ENCODE measurements around the gene ALKBH6.

Gene ALKBH6

DNA sequence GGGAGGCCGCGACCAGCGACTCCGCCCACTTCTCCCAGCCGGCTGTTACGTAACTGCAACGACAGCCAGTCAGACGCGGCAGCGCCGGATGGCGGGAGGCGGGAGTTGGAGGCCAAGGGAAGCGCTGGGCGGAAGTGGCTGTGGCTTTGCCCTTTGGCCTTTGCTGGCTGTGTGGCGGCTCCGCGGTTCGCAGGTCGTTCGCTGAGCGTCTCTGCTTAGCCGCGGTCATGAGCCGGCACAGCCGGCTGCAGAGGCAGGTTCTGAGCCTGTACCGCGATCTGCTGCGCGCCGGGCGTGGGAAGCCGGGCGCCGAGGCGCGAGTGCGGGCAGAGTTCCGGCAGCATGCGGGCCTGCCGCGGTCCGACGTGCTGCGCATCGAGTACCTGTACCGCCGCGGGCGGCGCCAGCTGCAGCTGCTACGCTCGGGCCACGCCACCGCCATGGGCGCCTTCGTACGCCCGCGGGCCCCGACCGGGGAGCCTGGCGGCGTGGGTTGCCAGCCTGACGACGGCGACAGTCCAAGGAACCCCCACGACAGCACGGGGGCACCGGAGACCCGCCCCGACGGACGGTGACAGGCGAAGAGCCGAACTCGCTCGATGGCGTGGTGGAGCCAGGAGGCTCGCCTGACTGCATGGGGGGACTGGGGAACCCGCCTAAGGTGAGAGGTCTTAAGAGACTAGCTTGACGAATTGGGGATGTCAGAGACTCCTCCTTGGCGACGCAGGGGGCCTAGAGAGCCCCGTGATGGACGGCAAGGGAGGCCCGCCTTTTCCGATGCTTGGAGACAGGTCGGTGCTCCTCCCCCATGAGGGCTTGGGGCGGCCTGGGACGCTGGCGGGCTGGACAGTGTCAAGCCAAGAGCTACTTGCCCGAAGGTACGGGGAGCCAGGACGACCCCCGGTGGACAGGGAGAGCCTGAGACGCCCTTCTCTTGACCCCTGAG is 18.7 kb downstream of the ALKBH6 start, which contains the start of gene SDHAF1 (continued):
- peak; percentile 37; the same call in 1 of the 2 replicates for TF ChIP-seq ZNF394 (tag by site-specific recombination; IDR thresholded peaks at IDR 0.05; ENCODE audit: borderline replicate concordance)
- TF ChIP-seq, protein P1, sequence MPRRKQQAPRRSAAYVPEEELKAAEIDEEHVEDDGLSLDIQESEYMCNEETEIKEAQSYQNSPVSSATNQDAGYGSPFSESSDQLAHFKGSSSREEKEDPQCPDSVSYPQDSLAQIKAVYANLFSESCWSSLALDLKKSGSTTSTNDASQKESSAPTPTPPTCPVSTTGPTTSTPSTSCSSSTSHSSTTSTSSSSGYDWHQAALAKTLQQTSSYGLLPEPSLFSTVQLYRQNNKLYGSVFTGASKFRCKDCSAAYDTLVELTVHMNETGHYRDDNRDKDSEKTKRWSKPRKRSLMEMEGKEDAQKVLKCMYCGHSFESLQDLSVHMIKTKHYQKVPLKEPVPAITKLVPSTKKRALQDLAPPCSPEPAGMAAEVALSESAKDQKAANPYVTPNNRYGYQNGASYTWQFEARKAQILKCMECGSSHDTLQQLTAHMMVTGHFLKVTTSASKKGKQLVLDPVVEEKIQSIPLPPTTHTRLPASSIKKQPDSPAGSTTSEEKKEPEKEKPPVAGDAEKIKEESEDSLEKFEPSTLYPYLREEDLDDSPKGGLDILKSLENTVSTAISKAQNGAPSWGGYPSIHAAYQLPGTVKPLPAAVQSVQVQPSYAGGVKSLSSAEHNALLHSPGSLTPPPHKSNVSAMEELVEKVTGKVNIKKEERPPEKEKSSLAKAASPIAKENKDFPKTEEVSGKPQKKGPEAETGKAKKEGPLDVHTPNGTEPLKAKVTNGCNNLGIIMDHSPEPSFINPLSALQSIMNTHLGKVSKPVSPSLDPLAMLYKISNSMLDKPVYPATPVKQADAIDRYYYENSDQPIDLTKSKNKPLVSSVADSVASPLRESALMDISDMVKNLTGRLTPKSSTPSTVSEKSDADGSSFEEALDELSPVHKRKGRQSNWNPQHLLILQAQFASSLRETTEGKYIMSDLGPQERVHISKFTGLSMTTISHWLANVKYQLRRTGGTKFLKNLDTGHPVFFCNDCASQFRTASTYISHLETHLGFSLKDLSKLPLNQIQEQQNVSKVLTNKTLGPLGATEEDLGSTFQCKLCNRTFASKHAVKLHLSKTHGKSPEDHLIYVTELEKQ (tag by site-specific recombination; IDR thresholded peaks at IDR 0.05; ENCODE audit: borderline replicate concordance), result peak; percentile 5; the same call in 1 of the 2 replicates
- TF ChIP-seq ZNF555 (tag by site-specific recombination; conservative IDR thresholded peaks at IDR 0.05), result no peak
- peak; percentile 87 for TF ChIP-seq ZBTB17 (tag by site-specific recombination; IDR thresholded peaks at IDR 0.05)
- TF ChIP-seq, protein P2, sequence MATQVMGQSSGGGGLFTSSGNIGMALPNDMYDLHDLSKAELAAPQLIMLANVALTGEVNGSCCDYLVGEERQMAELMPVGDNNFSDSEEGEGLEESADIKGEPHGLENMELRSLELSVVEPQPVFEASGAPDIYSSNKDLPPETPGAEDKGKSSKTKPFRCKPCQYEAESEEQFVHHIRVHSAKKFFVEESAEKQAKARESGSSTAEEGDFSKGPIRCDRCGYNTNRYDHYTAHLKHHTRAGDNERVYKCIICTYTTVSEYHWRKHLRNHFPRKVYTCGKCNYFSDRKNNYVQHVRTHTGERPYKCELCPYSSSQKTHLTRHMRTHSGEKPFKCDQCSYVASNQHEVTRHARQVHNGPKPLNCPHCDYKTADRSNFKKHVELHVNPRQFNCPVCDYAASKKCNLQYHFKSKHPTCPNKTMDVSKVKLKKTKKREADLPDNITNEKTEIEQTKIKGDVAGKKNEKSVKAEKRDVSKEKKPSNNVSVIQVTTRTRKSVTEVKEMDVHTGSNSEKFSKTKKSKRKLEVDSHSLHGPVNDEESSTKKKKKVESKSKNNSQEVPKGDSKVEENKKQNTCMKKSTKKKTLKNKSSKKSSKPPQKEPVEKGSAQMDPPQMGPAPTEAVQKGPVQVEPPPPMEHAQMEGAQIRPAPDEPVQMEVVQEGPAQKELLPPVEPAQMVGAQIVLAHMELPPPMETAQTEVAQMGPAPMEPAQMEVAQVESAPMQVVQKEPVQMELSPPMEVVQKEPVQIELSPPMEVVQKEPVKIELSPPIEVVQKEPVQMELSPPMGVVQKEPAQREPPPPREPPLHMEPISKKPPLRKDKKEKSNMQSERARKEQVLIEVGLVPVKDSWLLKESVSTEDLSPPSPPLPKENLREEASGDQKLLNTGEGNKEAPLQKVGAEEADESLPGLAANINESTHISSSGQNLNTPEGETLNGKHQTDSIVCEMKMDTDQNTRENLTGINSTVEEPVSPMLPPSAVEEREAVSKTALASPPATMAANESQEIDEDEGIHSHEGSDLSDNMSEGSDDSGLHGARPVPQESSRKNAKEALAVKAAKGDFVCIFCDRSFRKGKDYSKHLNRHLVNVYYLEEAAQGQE (tag by site-specific recombination; IDR thresholded peaks at IDR 0.05), result peak; percentile 74
- TF ChIP-seq ZNF23 (tag by site-specific recombination; IDR thresholded peaks at IDR 0.05; ENCODE audit: borderline replicate concordance), result no peak; the same call in 1 of the 2 replicates
- TF ChIP-seq ZSCAN30 (tag by site-specific recombination; IDR thresholded peaks at IDR 0.05), result peak; percentile 93
- TF ChIP-seq ZXDB (tag by site-specific recombination; IDR thresholded peaks at IDR 0.05), result peak; percentile 81; the same call in 1 of the 2 replicates
- no peak for TF ChIP-seq ZNF350 (tag by site-specific recombination; IDR thresholded peaks at IDR 0.05)
- no peak for TF ChIP-seq ZBTB7A (tag by site-specific recombination; IDR thresholded peaks at IDR 0.05; ENCODE audit: low read depth)
- peak; percentile 69 for TF ChIP-seq ZNF324 (tag by site-specific recombination; IDR thresholded peaks at IDR 0.05)
- peak; percentile 91; the same call in 1 of the 2 replicates for TF ChIP-seq ZEB2 (tag by site-specific recombination; IDR thresholded peaks at IDR 0.05)
- TF ChIP-seq KLF16 (tag by site-specific recombination; IDR thresholded peaks at IDR 0.05), result peak; percentile 90
- TF ChIP-seq ZNF341 (tag by site-specific recombination; IDR thresholded peaks at IDR 0.05; ENCODE audit: low read depth), result peak; percentile 95
- peak; percentile 80; the same call in 1 of the 2 replicates for TF ChIP-seq ZSCAN16 (tag by site-specific recombination; IDR thresholded peaks at IDR 0.05)
- TF ChIP-seq ZNF530 (tag by site-specific recombination; IDR thresholded peaks at IDR 0.05; ENCODE audit: low read depth), result no peak
- TF ChIP-seq, protein P3, sequence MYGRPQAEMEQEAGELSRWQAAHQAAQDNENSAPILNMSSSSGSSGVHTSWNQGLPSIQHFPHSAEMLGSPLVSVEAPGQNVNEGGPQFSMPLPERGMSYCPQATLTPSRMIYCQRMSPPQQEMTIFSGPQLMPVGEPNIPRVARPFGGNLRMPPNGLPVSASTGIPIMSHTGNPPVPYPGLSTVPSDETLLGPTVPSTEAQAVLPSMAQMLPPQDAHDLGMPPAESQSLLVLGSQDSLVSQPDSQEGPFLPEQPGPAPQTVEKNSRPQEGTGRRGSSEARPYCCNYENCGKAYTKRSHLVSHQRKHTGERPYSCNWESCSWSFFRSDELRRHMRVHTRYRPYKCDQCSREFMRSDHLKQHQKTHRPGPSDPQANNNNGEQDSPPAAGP (tag by site-specific recombination; IDR thresholded peaks at IDR 0.05), result peak; percentile 83
- TF ChIP-seq ZNF501 (tag by site-specific recombination; IDR thresholded peaks at IDR 0.05), result peak; percentile 89
- TF ChIP-seq, protein P4, sequence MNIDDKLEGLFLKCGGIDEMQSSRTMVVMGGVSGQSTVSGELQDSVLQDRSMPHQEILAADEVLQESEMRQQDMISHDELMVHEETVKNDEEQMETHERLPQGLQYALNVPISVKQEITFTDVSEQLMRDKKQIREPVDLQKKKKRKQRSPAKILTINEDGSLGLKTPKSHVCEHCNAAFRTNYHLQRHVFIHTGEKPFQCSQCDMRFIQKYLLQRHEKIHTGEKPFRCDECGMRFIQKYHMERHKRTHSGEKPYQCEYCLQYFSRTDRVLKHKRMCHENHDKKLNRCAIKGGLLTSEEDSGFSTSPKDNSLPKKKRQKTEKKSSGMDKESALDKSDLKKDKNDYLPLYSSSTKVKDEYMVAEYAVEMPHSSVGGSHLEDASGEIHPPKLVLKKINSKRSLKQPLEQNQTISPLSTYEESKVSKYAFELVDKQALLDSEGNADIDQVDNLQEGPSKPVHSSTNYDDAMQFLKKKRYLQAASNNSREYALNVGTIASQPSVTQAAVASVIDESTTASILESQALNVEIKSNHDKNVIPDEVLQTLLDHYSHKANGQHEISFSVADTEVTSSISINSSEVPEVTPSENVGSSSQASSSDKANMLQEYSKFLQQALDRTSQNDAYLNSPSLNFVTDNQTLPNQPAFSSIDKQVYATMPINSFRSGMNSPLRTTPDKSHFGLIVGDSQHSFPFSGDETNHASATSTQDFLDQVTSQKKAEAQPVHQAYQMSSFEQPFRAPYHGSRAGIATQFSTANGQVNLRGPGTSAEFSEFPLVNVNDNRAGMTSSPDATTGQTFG (tag by site-specific recombination; IDR thresholded peaks at IDR 0.05; ENCODE audit: borderline replicate concordance), result no peak
- 0 out of 2 replicates have a peak, but pooled peaks have one; percentile 32 for TF ChIP-seq ZBTB1 (tag by site-specific recombination; IDR thresholded peaks at IDR 0.05)
- TF ChIP-seq, protein P5, sequence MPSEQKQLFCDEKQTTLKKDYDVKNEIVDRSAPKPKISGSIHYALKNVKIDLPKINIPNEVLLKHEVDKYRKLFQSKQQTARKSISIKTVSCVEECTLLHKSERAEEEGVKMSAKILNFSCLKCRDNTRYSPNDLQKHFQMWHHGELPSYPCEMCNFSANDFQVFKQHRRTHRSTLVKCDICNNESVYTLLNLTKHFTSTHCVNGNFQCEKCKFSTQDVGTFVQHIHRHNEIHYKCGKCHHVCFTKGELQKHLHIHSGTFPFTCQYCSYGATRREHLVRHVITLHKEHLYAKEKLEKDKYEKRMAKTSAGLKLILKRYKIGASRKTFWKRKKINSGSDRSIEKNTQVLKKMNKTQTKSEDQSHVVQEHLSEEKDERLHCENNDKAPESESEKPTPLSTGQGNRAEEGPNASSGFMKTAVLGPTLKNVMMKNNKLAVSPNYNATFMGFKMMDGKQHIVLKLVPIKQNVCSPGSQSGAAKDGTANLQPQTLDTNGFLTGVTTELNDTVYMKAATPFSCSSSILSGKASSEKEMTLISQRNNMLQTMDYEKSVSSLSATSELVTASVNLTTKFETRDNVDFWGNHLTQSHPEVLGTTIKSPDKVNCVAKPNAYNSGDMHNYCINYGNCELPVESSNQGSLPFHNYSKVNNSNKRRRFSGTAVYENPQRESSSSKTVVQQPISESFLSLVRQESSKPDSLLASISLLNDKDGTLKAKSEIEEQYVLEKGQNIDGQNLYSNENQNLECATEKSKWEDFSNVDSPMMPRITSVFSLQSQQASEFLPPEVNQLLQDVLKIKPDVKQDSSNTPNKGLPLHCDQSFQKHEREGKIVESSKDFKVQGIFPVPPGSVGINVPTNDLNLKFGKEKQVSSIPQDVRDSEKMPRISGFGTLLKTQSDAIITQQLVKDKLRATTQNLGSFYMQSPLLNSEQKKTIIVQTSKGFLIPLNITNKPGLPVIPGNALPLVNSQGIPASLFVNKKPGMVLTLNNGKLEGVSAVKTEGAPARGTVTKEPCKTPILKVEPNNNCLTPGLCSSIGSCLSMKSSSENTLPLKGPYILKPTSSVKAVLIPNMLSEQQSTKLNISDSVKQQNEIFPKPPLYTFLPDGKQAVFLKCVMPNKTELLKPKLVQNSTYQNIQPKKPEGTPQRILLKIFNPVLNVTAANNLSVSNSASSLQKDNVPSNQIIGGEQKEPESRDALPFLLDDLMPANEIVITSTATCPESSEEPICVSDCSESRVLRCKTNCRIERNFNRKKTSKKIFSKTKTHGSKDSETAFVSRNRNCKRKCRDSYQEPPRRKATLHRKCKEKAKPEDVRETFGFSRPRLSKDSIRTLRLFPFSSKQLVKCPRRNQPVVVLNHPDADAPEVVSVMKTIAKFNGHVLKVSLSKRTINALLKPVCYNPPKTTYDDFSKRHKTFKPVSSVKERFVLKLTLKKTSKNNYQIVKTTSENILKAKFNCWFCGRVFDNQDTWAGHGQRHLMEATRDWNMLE (tag by site-specific recombination; conservative IDR thresholded peaks at IDR 0.05; ENCODE audit: low read depth), result peak; percentile 70

All from HEK293 (cell line).